Mammary epithelial cell (primary cell): ENCODE data around the gene MSMP.

Experiments used
- EZH2 ChIP-seq: IDR thresholded peaks from 2 replicates; pipeline ENCODE4 v1.6.1; 2012; ENCODE audit warnings: low read length, inconsistent platforms, borderline replicate concordance
- TF ChIP-seq, protein P1 (sequence below), 2 donors: IDR thresholded peaks in 1 of 2; conservative IDR thresholded peaks in 1 of 2; 2 replicates each; pipeline ENCODE4 v1.5.1; 2011 to 2012; ENCODE audit warnings: inconsistent platforms in 2 of 2, low read length in 2 of 2, mild to moderate bottlenecking in 2 of 2, control low read depth in 1 of 2, low read depth in 1 of 2; ENCODE audit not compliant: insufficient read depth in 1 of 2; ENCODE audit errors: extremely low read depth in 1 of 2

DNA sequence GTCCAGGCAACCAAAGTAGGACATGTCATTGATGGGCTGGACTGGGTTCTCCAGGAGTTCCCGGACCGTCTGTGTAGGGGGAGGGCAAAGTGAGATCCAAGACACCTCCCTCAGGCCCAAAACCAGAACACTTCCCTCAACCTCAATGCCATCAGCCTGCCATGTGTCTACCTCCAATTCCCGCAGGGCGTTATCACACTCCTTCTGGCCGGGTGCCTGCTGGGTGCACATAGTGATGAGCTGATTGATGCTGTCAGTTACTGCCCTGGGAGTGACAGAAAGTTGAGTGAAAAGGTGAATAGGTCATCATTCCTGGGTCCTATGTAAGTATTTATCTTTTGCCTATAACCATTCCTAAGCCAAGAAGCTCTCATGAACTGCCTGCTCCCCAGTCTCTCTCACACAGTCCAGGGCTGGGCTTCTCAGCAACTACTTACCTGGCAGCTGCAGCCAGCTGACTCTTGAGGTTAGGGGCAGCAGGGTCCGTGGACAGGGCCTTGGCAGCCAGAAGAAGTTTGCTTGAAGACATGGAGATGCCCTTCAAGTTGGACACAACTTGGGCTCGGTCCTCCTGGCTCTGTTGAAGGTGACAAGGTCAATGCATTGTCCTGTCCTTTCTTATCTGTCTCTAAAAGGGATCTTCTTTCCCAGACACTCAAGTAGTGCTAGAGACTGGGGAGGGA, 43.1 kb downstream of the MSMP start:
- TF ChIP-seq EZH2: no peak
- TF ChIP-seq, protein P1, sequence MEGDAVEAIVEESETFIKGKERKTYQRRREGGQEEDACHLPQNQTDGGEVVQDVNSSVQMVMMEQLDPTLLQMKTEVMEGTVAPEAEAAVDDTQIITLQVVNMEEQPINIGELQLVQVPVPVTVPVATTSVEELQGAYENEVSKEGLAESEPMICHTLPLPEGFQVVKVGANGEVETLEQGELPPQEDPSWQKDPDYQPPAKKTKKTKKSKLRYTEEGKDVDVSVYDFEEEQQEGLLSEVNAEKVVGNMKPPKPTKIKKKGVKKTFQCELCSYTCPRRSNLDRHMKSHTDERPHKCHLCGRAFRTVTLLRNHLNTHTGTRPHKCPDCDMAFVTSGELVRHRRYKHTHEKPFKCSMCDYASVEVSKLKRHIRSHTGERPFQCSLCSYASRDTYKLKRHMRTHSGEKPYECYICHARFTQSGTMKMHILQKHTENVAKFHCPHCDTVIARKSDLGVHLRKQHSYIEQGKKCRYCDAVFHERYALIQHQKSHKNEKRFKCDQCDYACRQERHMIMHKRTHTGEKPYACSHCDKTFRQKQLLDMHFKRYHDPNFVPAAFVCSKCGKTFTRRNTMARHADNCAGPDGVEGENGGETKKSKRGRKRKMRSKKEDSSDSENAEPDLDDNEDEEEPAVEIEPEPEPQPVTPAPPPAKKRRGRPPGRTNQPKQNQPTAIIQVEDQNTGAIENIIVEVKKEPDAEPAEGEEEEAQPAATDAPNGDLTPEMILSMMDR (conservative IDR thresholded peaks at IDR 0.05 in 1 of 2, IDR thresholded peaks at IDR 0.05 in 1 of 2; ENCODE audit: extremely low read depth in 1 of 2, insufficient read depth in 1 of 2, low read depth in 1 of 2, low read length in 2 of 2): no peak
